H9 (cell line): Measurements from ENCODE around the gene CPNE8. TPM values are rescaled to one million over a fixed set of nuclear protein-coding genes. Genes with fewer than 3 reads are reported as not detected.

Experiments
- DNase-seq: peaks from one replicate; pipeline ENCODE4 v3.0.0-alpha.2; 2017
- H2AFZ ChIP-seq: one replicate; pipeline ENCODE4 v1.6.1; 2013; ENCODE audit warnings: mild to moderate bottlenecking, low read length, control low read depth, moderate library complexity
- H2AK5ac ChIP-seq: 2 replicates; pipeline ENCODE4 v1.6.1; 2013; ENCODE audit warnings: low read length, control low read depth, mixed read lengths; ENCODE audit not compliant: insufficient read length
- H2BK120ac ChIP-seq: one replicate; pipeline ENCODE4 v1.6.1; 2013; ENCODE audit warnings: low read depth, mild to moderate bottlenecking, low read length, control low read depth, inconsistent platforms; ENCODE audit not compliant: poor library complexity, severe bottlenecking
- H2BK12ac ChIP-seq: 2 replicates; pipeline ENCODE4 v1.6.1; 2013; ENCODE audit warnings: low read length, control low read depth, mixed read lengths, low read depth; ENCODE audit not compliant: insufficient read length
- H2BK15ac ChIP-seq: 2 replicates; pipeline ENCODE4 v1.6.1; 2013; ENCODE audit warnings: low read depth, low read length, control low read depth
- H2BK20ac ChIP-seq: one replicate; pipeline ENCODE4 v1.6.1; 2013; ENCODE audit warnings: low read depth, mild to moderate bottlenecking, low read length, control low read depth, inconsistent platforms; ENCODE audit not compliant: poor library complexity, severe bottlenecking
- H2BK5ac ChIP-seq: 2 replicates; pipeline ENCODE4 v1.6.1; 2013; ENCODE audit warnings: low read length, control low read depth, mixed read lengths; ENCODE audit not compliant: insufficient read length
- H3K14ac ChIP-seq: 2 replicates; pipeline ENCODE4 v1.6.1; 2013; ENCODE audit warnings: low read length, control low read depth; ENCODE audit not compliant: insufficient read depth
- H3K18ac ChIP-seq: 2 replicates; pipeline ENCODE4 v1.6.1; 2013; ENCODE audit warnings: low read depth, mild to moderate bottlenecking, mixed read lengths, low read length, control low read depth; ENCODE audit not compliant: insufficient read length
- H3K23ac ChIP-seq: 2 replicates; pipeline ENCODE4 v1.6.1; 2013; ENCODE audit warnings: low read length, control low read depth, mixed read lengths, low read depth; ENCODE audit not compliant: insufficient read length
- H3K23me2 ChIP-seq: 2 replicates; pipeline ENCODE4 v1.6.1; 2013; ENCODE audit warnings: low read depth, mild to moderate bottlenecking, mixed read lengths, low read length, control low read depth; ENCODE audit not compliant: insufficient read length, poor library complexity, severe bottlenecking
- H3K27ac ChIP-seq: 2 replicates; pipeline ENCODE4 v1.5.1; 2013; ENCODE audit warnings: low read length, control low read depth, mixed read lengths, low read depth; ENCODE audit not compliant: insufficient read length
- H3K27me3 ChIP-seq: 2 replicates; pipeline ENCODE4 v1.6.1; 2013; ENCODE audit warnings: low read length, control low read depth, inconsistent platforms; ENCODE audit not compliant: insufficient read depth
- H3K4ac ChIP-seq: 2 replicates; pipeline ENCODE4 v1.6.1; 2013; ENCODE audit warnings: low read depth, mild to moderate bottlenecking, control low read depth, inconsistent platforms, low read length, moderate library complexity
- H3K4me1 ChIP-seq: 2 replicates; pipeline ENCODE4 v1.6.1; 2013; ENCODE audit warnings: low read length, control low read depth, inconsistent platforms; ENCODE audit not compliant: insufficient read depth
- H3K4me2 ChIP-seq: 2 replicates; pipeline ENCODE4 v1.6.1; 2013; ENCODE audit warnings: low read length, control low read depth, mixed read lengths; ENCODE audit not compliant: insufficient read length, insufficient read depth
- H3K56ac ChIP-seq: 2 replicates; pipeline ENCODE4 v1.6.1; 2013; ENCODE audit warnings: low read depth, mild to moderate bottlenecking, mixed read lengths, low read length, control low read depth; ENCODE audit not compliant: insufficient read length
- H3K79me1 ChIP-seq: 2 replicates; pipeline ENCODE4 v1.6.1; 2013; ENCODE audit warnings: low read depth, mild to moderate bottlenecking, moderate library complexity, low read length, control low read depth, inconsistent platforms; ENCODE audit not compliant: insufficient read depth, poor library complexity, severe bottlenecking
- H3K79me2 ChIP-seq: 2 replicates; pipeline ENCODE4 v1.6.1; 2013; ENCODE audit warnings: low read length, control low read depth, inconsistent platforms; ENCODE audit not compliant: insufficient read depth
- H3K9ac ChIP-seq: 2 replicates; pipeline ENCODE4 v1.6.1; 2013; ENCODE audit warnings: low read length, control low read depth, mixed read lengths; ENCODE audit not compliant: insufficient read length; ENCODE audit errors: extremely low read depth
- H3K9me3 ChIP-seq: one replicate; pipeline ENCODE4 v1.6.1; 2013; ENCODE audit warnings: low read depth, low read length, inconsistent platforms; ENCODE audit not compliant: control insufficient read depth
- H3T11ph ChIP-seq: one replicate; pipeline ENCODE4 v1.6.1; 2013; ENCODE audit warnings: mild to moderate bottlenecking, low read length, control low read depth, inconsistent platforms
- H4K20me1 ChIP-seq: one replicate; pipeline ENCODE4 v1.6.1; 2013; ENCODE audit not compliant: control insufficient read depth, insufficient read length, insufficient read depth
- H4K5ac ChIP-seq: 2 replicates; pipeline ENCODE4 v1.6.1; 2013; ENCODE audit warnings: low read depth, mild to moderate bottlenecking, mixed read lengths, low read length, control low read depth; ENCODE audit not compliant: insufficient read length
- H4K8ac ChIP-seq: replicated peaks from 2 replicates; pipeline ENCODE4 v1.6.1; 2013; ENCODE audit warnings: low read length, control low read depth, mixed read lengths, low read depth; ENCODE audit not compliant: insufficient read length
- H4K91ac ChIP-seq: 2 replicates; pipeline ENCODE4 v1.6.1; 2013; ENCODE audit warnings: low read depth, mild to moderate bottlenecking, moderate library complexity, mixed read lengths, low read length, control low read depth; ENCODE audit not compliant: insufficient read length
- H3K27ac Mint-ChIP-seq, 3 experiments: 2 replicates in 2 of 3; 3 replicates in 1 of 3; pipeline ENCODE4 v1.8.0; 2020 to 2021; ENCODE audit warnings: mixed read lengths in 3 of 3, mild to moderate bottlenecking in 1 of 3, moderate library complexity in 1 of 3
- H3K27me3 Mint-ChIP-seq: 2 replicates; pipeline ENCODE4 v1.8.0; 2021; ENCODE audit warnings: low read depth, mild to moderate bottlenecking, moderate library complexity, mixed read lengths
- H3K36me3 Mint-ChIP-seq, 3 experiments: 2 replicates in 2 of 3; 3 replicates in 1 of 3; pipeline ENCODE4 v1.8.0; 2020 to 2021; ENCODE audit warnings: low read depth in 3 of 3, mixed read lengths in 3 of 3; ENCODE audit not compliant: insufficient read depth in 1 of 3
- H3K4me1 Mint-ChIP-seq, 2 experiments: 2 replicates each; pipeline ENCODE4 v1.8.0; 2020; ENCODE audit warnings: mixed read lengths in 2 of 2
- H3K4me3 Mint-ChIP-seq, 2 experiments: 2 replicates in 1 of 2; 3 replicates in 1 of 2; pipeline ENCODE4 v1.8.0; 2020 to 2021; ENCODE audit warnings: mild to moderate bottlenecking in 2 of 2, mixed read lengths in 2 of 2, moderate library complexity in 1 of 2
- H3K9me3 Mint-ChIP-seq, 2 experiments: 2 replicates in 1 of 2; 3 replicates in 1 of 2; pipeline ENCODE4 v1.8.0; 2020; ENCODE audit warnings: mild to moderate bottlenecking in 2 of 2, mixed read lengths in 2 of 2, moderate library complexity in 1 of 2
- CTCF ChIP-seq: fragments of 200-600 bp; sonication (generic); conservative IDR thresholded peaks from 3 replicates; pipeline ENCODE4 v1.8.0; 2021; ENCODE audit warnings: antibody characterized with exemption, mild to moderate bottlenecking
- WGBS: extraction: QIAGEN DNeasy Blood & Tissue Kit; methylation state at CpG from one replicate; pipeline ENCODE4 v1.1.7; 2013; ENCODE audit warnings: missing lambda C conversion rate, low lambda C conversion rate, mixed read lengths; ENCODE audit not compliant: insufficient read length; ENCODE audit errors: extremely low coverage; 5-methylcytosine and 5-hydroxymethylcytosine counted together
- total RNA-seq: library from RNA; stranded (reverse); gene quantifications from 2 replicates; pipeline ENCODE4 v1.2.1, GENCODE V29; 2021

The CPNE8 gene
- total RNA-seq, 1 experiment from 2014 or later: 1.9 TPM

GRCh38 chr12:38838056-38838850 is 67.1 kb downstream of the CPNE8 start:
- no peak overlapping the region for H3K4me2 ChIP-seq
- H3K4ac ChIP-seq: no peak overlapping the region
- DNase-seq: no peak
- no peak overlapping the region for H3K27ac Mint-ChIP-seq
- no peak overlapping the region for H3K27ac ChIP-seq
- no peak overlapping the region for H2BK12ac ChIP-seq
- no peak overlapping the region for H4K91ac ChIP-seq
- no peak overlapping the region for H3K18ac ChIP-seq
- no peak overlapping the region for H2AFZ ChIP-seq
- no peaks in the 10 kb centered on the region for H3K4me1 ChIP-seq
- no peak overlapping the region for H3T11ph ChIP-seq
- no peak overlapping the region for H2BK5ac ChIP-seq
- no peaks in the 10 kb centered on the region for H3K27me3 Mint-ChIP-seq
- no peak overlapping the region for H2BK15ac ChIP-seq
- no peaks in the 10 kb centered on the region for H3K23me2 ChIP-seq
- no peak overlapping the region for H2BK120ac ChIP-seq
- H4K5ac ChIP-seq: no peak overlapping the region
- no peaks in the 10 kb centered on the region; a peak in 1 of 7 replicates for H3K36me3 Mint-ChIP-seq
- TF ChIP-seq CTCF: no peak
- H3K9ac ChIP-seq: no peak overlapping the region
- H3K79me2 ChIP-seq: no peaks in the 10 kb centered on the region
- H3K23ac ChIP-seq: no peak overlapping the region
- no peak overlapping the region for H2AK5ac ChIP-seq
- H3K27me3 ChIP-seq: no peaks in the 10 kb centered on the region
- no peak overlapping the region for H4K8ac ChIP-seq
- no peak overlapping the region for H3K14ac ChIP-seq
- H3K9me3 ChIP-seq: no peaks in the 10 kb centered on the region
- H2BK20ac ChIP-seq: no peak overlapping the region
- H4K20me1 ChIP-seq: no peaks in the 10 kb centered on the region
- H3K4me3 Mint-ChIP-seq: no peak overlapping the region
- no peaks in the 10 kb centered on the region for H3K79me1 ChIP-seq
- H3K4me1 Mint-ChIP-seq: no peaks in the 10 kb centered on the region
- H3K56ac ChIP-seq: no peak overlapping the region
- WGBS: no CpG with 5 or more reads among the region's 2 CpGs
- no peaks in the 10 kb centered on the region for H3K9me3 Mint-ChIP-seq
